D721Med (cell line): Measurements from ENCODE around the gene LCT.

Experiments used
- DNase-seq: peaks from one replicate; pipeline ENCODE4 v3.0.0; 2011; ENCODE audit warnings: low spot score; ENCODE audit not compliant: insufficient read length
- FAIRE-seq: peaks from 2 replicates; lab custom pipeline; 2011; peaks lifted over from hg19 to GRCh38; lab: Jason Lieb, UNC
- CTCF ChIP-seq: IDR thresholded peaks from 2 replicates; pipeline ENCODE4 v1.5.1; 2012; ENCODE audit warnings: mild to moderate bottlenecking, control low read depth; ENCODE audit not compliant: insufficient read depth; ENCODE audit errors: missing control alignments

Gene LCT

DNA sequence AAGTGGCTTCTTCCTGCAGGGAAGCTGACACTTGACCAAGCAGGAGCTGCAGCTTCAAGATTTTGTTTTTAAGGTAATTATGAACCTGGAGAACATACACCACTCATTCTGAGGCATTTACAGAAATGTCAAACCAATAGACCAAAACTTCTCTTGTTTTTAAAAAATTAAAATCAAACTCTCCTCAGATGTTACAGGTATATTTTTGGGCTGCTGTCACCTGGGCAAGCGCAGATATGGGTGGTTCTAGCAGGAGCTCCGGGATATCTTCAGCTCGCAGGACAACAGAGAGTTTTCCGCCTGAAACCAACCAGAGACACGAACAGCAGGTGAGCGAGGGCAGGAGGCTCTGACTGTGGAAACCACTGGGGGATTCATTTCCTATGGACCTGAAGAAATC, 4.1 kb downstream of the LCT start:
- FAIRE-seq (no peak), DNase-seq (no peak)
- TF ChIP-seq CTCF = no peak

- DNase-seq (no peak), FAIRE-seq (no peak)
- no peak for TF ChIP-seq CTCF
Observed at GRCh38 chr2:135831180-135831812, 5.7 kb downstream of the LCT start.

DNA sequence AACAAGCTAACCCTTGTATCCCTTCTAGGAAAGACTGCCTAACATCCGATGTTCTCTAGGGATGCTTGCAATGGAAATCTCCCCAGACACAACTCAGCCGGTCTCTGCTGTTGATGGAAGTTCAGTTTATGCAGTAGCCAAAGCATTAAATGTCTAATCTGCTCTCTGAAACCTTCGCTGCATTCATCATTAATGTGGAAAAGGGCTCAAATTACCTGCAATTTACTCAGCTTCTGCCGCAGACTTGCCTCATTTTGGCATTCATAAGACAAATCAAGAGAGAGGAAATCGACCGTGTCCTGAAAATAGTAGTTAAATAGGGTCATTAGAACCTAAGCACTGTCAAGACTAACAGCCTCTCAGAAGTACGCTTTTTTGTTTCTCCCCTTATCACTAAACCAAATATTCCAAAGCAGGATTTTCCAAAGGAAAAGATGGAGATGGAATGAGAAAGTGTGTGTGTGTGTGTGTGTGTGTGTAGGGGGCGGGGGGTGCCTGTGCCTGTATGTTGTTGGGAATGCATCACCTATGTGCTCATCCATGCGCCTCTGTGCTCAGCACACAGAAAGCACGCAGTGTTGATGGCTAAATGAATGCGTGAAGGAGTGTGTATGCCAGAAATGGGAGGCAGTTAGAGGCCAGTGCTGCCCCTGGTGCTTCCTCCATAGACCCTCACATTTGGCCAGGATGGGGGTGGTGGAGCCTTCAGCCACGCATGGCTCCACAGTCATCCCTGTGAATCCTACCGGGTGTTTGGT, 7.4 kb downstream of the LCT start:
- DNase-seq (no peak), FAIRE-seq (no peak)
- TF ChIP-seq CTCF = no peak

GRCh38 chr2:135826544-135826943, 10.4 kb downstream of the LCT start:
- FAIRE-seq (no peak), DNase-seq (no peak)
- TF ChIP-seq CTCF = no peak

DNA sequence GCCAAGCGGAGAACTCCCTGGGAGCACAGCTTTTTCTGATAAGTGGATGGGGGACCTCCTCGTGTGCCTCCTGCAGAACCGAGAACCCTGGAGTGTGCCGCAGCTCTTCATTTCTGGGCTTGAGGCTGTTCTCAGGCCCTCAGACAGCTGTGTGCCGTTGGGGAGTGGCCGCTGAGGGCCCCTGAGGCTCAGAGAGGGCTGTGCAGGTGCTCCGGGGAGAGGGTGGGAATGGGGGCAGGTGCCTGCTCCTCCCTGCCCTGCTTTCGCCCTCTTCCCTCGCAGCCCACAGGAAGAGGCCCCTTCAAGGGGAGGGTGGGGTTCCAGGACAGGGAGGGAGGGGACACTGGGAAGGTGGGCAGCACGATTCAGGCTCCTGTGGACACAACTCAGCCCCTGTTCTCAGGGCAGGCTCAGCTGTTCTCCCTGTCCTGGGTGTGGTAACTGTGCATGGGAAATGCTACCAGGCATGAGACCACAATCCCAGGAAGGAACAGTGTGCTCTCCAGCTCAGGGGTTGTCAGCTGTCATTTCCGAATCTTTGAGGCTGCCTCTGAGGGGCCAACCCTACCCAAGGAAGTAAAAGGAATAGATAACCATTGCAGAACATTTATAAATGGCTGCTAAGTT, 11.3 kb downstream of the LCT start:
- DNase-seq (no peak), FAIRE-seq (no peak)
- no peak for TF ChIP-seq CTCF

- TF ChIP-seq CTCF = no peak
- FAIRE-seq = no peak
- no peak for DNase-seq
Observed at GRCh38 chr2:135825131-135825530, 11.9 kb downstream of the LCT start.
